Tibial artery (tissue), 4 donors: ENCODE results near the gene MYO5B.

Experiments
- DNase-seq, 2 donors: peaks; one replicate each; pipeline ENCODE4 v3.0.0-alpha.2; 2019
- H3K27ac ChIP-seq, 2 donors: fragments of 200-600 bp; sonication (generic) in 1 of 2; 1 replicate in 1 of 2; 2 replicates in 1 of 2; pipeline ENCODE4 v1.5.1; 2018 to 2019; ENCODE audit warnings: mild to moderate bottlenecking in 1 of 2
- H3K27me3 ChIP-seq, 2 donors: fragments of 200-600 bp; sonication (generic) in 1 of 2; one replicate each; pipeline versions ENCODE4 v1.5.1 to v1.6.0; 2016 to 2019
- H3K36me3 ChIP-seq, 3 donors: fragments of 200-600 bp; sonication (generic) in 2 of 3; one replicate each; pipeline ENCODE4 v1.5.1; 2016 to 2019; ENCODE audit warnings: mild to moderate bottlenecking in 2 of 3
- H3K4me1 ChIP-seq, 4 donors: fragments of 200-600 bp; sonication (generic) in 2 of 4; 1 replicate in 3 of 4; 2 replicates in 1 of 4; pipeline ENCODE4 v1.5.1; 2016 to 2019
- H3K4me3 ChIP-seq, 2 donors: fragments of 200-600 bp; sonication (generic) in 1 of 2; 1 replicate in 1 of 2; 2 replicates in 1 of 2; pipeline ENCODE4 v1.5.1; 2018 to 2019; ENCODE audit warnings: mild to moderate bottlenecking in 2 of 2
- H3K9me3 ChIP-seq, 3 donors: fragments of 200-600 bp; sonication (generic) in 1 of 3; one replicate each; pipeline ENCODE4 v1.5.1; 2016 to 2019
- CTCF ChIP-seq, 2 experiments: fragments of 200-600 bp in 1 of 2; fragments of 450-650 bp in 1 of 2; IDR thresholded peaks; one replicate each; pipeline ENCODE4 v1.5.1; 2017 to 2019; ENCODE audit warnings: antibody characterized with exemption in 2 of 2, mild to moderate bottlenecking in 1 of 2, moderate library complexity in 1 of 2
- intact Hi-C: fragments of 100-400 bp; cut with DNase I; formaldehyde crosslinking; loops from one replicate; pipeline ENCODE4 v1.15.0; 2023; ENCODE audit warnings: low total_unique reads

The MYO5B gene

GRCh38 chr18:50126471-50126870, 68.5 kb downstream of the MYO5B start:
- no peak overlapping the region for H3K4me3 ChIP-seq
- H3K9me3 ChIP-seq = no peaks in the 10 kb centered on the region
- H3K27ac ChIP-seq = no peak overlapping the region
- H3K4me1 ChIP-seq = no peaks in the 10 kb centered on the region
- intact Hi-C loops = no loop called here
- H3K36me3 ChIP-seq = no peaks in the 10 kb centered on the region
- TF ChIP-seq CTCF (IDR thresholded peaks at IDR 0.05) = no peak
- H3K27me3 ChIP-seq = no peaks in the 10 kb centered on the region
- no peak for DNase-seq

- Histone ChIP-seq H3K27ac (no peak overlapping the region), H3K27me3 (no peaks in the 10 kb centered on the region), H3K4me3 (no peak overlapping the region), H3K36me3 (no peaks in the 10 kb centered on the region), H3K4me1 (no peaks in the 10 kb centered on the region), H3K9me3 (no peaks in the 10 kb centered on the region)
- intact Hi-C loops = no loop called here
- no peak for TF ChIP-seq CTCF (IDR thresholded peaks at IDR 0.05)
- no peak for DNase-seq
Measured at GRCh38 chr18:50125456-50125855, 69.5 kb downstream of the MYO5B start.

- Histone ChIP-seq H3K36me3 (no peaks in the 10 kb centered on the region), H3K9me3 (no peaks in the 10 kb centered on the region), H3K27ac (no peak overlapping the region), H3K4me3 (no peak overlapping the region), H3K4me1 (peaks cover 0 to 2% (median 0%) of the 10 kb centered on the region in 4 donors), H3K27me3 (no peaks in the 10 kb centered on the region)
- intact Hi-C loops = no loop called here
- no peak for DNase-seq
- no peak for TF ChIP-seq CTCF (IDR thresholded peaks at IDR 0.05)
Measured at GRCh38 chr18:50119296-50119695, 75.7 kb downstream of the MYO5B start.

- Histone ChIP-seq H3K36me3 (no peaks in the 10 kb centered on the region), H3K27ac (no peak overlapping the region), H3K4me3 (no peak overlapping the region), H3K27me3 (no peaks in the 10 kb centered on the region), H3K4me1 (peaks cover 0 to 3% (median 0%) of the 10 kb centered on the region in 4 donors), H3K9me3 (no peaks in the 10 kb centered on the region)
- no peak for DNase-seq
- TF ChIP-seq CTCF (IDR thresholded peaks at IDR 0.05) = no peak
- intact Hi-C loops = no loop called here
Measured at GRCh38 chr18:50117863-50118262, 77.1 kb downstream of the MYO5B start.

- TF ChIP-seq CTCF (IDR thresholded peaks at IDR 0.05) = no peak
- intact Hi-C loops = no loop called here
- H3K4me3 ChIP-seq = no peak overlapping the region
- no peaks in the 10 kb centered on the region for H3K27me3 ChIP-seq
- H3K36me3 ChIP-seq = no peaks in the 10 kb centered on the region
- DNase-seq = no peak
- H3K9me3 ChIP-seq = no peaks in the 10 kb centered on the region
- peaks cover 0 to 3% (median 0%) of the 10 kb centered on the region in 4 donors for H3K4me1 ChIP-seq
- no peak overlapping the region for H3K27ac ChIP-seq
Measured at GRCh38 chr18:50115095-50115494, 79.9 kb downstream of the MYO5B start.

- no peaks in the 10 kb centered on the region for H3K27me3 ChIP-seq
- H3K27ac ChIP-seq = no peak overlapping the region
- H3K9me3 ChIP-seq = no peaks in the 10 kb centered on the region
- H3K4me1 ChIP-seq = peaks cover 0 to 3% (median 0%) of the 10 kb centered on the region in 4 donors
- H3K36me3 ChIP-seq = no peaks in the 10 kb centered on the region
- no peak for TF ChIP-seq CTCF (IDR thresholded peaks at IDR 0.05)
- H3K4me3 ChIP-seq = no peak overlapping the region
- DNase-seq = no peak
- intact Hi-C loops = no loop called here
Measured at GRCh38 chr18:50114448-50114847, 80.5 kb downstream of the MYO5B start.
